NCI-H345 treated with DMSO at 0.1 percent for 48 hours (cell line): ENCODE results near the gene ZNF667.
A peak's percentile ranks its signal among the peaks of the same experiment; 100 is the strongest.

Experiments used
- DNase-seq: peaks from one replicate; lab custom pipeline; 2025; ENCODE audit not compliant: unreplicated experiment; lab: John Stamatoyannopoulos, UW

ZNF667 gene

DNA sequence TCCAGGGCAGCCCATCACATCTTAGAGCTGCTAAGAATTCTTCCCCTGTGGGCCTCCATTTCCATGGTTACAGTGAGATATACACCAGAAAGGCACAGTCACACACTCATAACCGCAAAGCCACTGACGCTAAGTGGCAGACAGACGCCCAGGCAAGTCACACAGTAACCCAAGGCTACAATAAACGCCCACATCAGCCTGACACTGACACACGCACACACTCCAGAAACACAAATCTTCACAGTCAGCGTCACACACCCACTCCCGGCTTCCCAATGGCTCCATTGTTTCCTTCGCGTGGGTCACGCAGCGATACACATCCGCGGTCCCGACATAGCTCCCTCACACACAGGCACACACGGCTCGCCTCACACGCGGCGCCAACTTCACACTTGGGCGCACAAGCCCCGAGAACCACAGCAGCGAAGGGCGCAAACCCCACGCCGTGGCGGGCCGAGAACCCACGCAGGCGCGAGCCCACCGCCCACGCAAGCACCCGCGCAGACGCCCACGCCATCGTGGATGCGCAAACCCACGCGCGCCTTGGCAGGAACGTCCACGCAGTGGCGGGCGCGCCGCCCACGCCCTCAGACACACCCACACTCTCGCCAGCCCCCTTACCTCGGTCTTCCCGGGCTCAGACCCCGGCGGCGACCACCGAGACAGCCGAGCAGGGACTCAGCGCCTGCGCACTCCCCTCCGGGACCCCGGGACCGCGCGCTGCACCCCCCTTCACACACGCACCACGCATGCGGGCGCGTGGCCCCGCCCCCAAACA lies at the start of gene ZNF667:
Gene ZNF667, minus strand, starts transcription at position 695 of the 778 bp plus-strand sequence. CDS start 14,975 bp downstream, outside the sequence.
- no peak for DNase-seq

DNA sequence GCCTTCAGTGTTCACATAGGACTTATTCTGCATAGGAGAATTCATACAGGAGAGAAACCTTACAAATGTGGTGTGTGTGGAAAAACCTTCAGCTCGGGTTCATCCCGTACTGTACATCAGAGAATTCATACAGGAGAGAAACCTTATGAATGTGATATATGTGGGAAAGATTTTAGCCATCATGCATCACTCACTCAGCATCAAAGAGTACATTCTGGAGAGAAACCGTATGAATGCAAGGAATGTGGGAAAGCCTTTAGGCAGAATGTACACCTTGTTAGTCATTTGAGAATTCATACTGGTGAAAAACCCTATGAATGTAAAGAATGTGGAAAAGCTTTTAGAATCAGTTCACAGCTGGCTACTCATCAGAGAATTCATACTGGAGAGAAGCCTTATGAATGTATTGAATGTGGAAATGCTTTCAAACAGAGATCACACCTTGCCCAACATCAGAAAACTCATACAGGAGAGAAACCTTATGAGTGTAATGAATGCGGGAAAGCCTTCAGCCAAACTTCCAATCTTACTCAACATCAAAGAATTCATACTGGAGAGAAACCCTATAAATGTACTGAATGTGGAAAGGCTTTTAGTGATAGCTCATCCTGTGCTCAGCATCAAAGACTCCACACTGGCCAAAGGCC lies 48.2 kb upstream of the ZNF667 start:
- DNase-seq = no peak

DNA sequence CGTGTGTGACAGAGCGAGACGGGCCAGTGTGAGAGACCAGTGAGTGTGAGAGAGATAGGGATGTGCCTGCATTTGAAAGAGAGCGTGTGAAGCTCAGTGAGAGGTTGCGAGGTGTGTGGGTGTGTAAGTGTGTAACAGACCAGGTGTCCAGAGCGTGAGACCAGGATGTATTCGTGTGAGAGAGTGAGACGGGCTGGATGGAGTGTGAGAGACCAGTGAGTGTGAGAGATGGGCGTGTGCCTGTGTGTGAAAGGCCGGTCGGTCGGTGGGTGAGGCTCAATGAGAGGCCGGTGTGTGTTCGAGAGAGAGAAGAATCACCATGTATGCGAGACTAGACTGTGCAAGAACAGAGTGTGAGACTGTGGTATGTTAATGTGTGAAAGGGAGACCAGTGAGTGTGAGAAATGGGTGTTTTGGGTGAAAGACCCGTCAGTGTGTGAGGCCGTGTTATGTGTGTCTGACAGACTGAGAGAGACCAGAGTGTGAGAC lies 31.2 kb upstream of the ZNF667 start:
- no peak for DNase-seq

GRCh38 chr19:56507446-56508289 lies 30.5 kb upstream of the ZNF667 start, which contains the start of gene ZNF471:
Gene ZNF471, plus strand, starts transcription at chr19:56507855. Its CDS starts 3,717 bp downstream, at chr19:56511572.
- DNase-seq = peak; percentile 91

DNA sequence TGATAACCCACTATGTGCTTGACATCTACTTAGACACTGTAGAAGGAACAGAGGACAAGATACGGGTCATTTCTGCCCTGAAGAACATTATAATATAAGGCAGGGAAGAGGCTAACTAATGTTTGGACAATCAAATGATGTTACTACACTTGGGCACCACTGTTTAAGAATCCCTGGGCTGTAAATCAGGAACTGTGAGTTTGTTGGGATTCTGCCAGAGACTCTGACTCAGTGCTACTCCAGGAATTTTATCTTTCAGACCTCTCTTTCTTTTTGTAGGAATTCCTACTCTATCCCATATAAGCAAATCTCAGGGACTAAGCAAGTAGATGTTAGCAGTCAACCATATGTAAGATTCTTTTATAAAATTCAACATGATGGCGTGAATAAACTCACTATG lies 27.4 kb upstream of the ZNF667 start:
- no peak for DNase-seq

DNA sequence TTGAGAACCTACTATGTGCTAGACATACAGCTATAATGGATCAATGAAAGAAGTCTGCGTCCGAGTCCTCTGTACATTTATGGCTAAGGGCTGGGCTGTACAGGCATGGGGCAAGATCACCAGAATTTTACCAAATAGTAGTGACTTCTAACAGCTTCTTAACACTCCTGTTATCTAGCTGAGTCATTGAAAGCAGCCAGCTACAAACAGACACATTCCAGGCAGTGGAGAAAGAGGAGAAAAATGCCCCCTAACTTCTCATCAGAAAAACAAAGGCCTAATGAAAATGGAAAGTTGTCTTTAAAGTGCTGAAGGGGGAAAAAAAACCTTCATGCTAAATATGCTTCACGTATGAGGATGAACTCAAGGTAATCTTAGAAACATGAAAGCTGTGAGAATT lies 14.3 kb upstream of the ZNF667 start:
- DNase-seq = no peak

DNA sequence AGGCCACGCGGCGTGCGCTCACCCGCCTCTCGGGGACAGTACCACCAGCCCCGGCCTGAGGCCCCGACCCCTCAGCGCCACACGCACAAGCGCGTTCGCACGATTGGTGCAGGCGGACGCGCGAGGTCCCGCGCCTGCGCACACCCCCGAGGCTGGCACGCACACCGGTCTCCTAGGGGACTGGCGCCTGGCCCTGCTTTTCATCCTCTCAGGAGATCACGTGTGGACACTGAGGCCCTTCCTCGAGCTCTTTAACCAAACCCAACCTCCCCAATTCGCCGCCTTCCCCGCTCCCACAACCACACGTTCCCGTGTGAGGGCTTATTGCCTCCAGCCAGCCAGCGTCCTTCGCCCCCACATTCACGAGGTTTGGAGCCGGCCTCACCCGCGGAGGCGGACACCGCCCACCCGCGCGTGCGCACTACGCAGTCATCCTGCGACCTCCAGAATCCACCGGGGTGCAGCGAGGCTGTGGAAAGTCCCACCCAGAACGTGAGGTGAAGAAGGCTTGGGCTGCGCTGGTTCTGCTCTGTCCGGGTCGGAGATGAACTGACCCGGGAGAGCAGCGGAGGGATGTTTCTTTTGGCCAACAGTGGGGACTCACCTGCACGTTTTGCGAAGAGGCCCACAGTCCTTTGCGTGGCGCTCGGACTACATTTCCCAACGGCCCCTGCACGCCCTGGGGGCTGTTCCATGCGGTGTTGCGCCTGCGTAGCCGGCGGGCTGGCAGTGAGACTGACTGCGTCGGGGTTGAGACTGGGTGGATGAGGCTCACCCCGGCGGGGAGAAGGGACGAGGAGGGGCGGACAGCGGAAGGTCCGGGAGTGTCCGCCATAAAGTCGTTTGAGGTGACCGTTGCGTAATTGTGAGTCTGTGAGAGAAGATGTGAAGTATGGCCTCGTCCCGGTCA lies 539 bp upstream of the ZNF667 start:
- peak; percentile 62 for DNase-seq

DNA sequence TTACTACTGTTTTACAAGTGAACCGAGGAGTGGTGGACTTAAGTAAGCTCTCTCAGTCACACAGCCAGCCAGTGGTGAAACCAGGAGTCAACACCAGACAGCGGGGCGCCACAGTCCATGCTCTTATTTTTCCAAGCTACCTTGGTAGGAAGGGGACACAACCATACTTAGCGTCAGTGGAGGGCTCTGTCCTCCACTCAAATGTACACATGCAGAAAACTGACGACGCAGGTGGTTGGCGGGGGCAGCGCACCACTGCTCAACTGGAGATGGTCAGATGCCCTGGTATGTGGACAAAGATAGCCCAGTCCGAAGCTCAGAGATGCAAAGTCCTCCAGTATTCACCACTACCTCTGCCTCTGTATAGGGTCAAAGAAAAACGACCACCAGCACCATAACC lies 1.1 kb downstream of the ZNF667 start:
- no peak for DNase-seq

- DNase-seq = no peak
Measured at GRCh38 chr19:56474308-56474707, 2.8 kb downstream of the ZNF667 start.

- no peak for DNase-seq
Measured at GRCh38 chr19:56441206-56441792, 35.8 kb downstream of the ZNF667 start.

GRCh38 chr19:56423985-56424353 lies 53.2 kb downstream of the ZNF667 start:
- no peak for DNase-seq

- no peak for DNase-seq
Measured at GRCh38 chr19:56423276-56423984, 53.7 kb downstream of the ZNF667 start.

DNA sequence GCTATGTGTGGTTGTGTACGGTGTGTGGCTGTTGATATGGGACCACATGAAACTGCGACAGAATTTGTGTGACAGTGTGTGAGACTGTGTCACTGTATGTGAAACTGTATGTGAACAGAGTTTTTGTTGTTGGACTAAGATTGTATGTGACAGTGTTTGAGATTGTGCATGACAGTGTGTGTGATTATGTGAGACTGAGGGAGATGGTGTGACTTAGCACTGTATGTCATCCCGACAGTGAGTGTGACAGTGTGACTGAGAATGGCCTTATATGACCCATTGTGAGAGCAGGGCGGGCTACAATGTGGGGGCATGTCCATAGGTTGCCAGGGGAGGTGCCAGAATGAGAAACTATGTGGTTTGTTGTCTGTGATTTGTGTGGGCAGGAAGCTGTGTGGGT lies 72.1 kb downstream of the ZNF667 start:
- no peak for DNase-seq

- no peak for DNase-seq
Measured at GRCh38 chr19:56404705-56405056, 72.5 kb downstream of the ZNF667 start.

DNA sequence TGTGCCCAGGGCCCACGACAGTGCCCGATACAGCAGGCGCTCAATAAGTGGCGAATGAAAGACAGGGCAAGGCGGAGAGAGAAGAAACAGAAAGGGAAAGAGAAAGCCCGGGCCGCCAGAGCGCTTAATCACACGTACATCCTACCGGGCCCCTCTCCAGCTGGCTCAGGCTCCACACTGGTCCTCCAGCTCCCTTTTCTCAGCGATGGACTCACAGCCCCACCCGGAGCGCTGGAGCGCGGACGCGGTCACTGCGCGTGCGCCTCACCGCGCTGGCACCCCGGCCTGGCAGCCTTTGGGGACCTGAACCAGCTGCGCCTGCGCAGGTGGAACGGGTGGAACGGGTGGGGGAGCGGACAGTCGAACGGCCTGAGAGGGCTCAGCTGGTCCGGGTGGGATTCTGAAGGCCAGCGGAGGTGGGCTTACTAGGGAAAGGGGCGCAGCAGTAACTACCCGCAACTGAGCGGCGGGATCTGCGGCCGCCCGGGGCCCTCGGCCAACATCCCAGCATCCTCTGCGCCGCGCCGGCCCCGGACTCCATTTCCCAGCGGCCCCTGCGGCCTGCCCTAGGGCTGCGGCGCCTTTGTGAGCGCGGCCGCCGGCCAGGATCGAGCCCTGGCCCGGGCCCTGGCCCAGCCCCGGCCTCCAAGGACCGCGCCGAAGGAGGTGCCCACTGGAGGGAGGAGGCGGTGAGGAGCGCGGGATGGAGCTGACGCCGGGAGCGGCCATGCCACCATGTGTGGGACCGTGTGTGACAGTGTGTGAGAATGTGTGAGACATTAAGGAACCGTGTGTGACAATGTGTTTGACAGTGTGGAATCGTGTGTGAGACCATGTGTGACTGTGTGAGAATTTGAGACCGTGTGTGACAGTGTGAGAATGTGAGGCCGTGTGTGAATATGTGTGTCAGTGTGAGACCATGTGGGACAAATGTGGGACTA lies 73.1 kb downstream of the ZNF667 start, which contains the start of gene ZNF583:
Gene ZNF583, plus strand, starts transcription at position 569 of the 941 bp plus-strand sequence. CDS start 2,783 bp downstream, outside the sequence.
- DNase-seq = peak; percentile 15

DNA sequence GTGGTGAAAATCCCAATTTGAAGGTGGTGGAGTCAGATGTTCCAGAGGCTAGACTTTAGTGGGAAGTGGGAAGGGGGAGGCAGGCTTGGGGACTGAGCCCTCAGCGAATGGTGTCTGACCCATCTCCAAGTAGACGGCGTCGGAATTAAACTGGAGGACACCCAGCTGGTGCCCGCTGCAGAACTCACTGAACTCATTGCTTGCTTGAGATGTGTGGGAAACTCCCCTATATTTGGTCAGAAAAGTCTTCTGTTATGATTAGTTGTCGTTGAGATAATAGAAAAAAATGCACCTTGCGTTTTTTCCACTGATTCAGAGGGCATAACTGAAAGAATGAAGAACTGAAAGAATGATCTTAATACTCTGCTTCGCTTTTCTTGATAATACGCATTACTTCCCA lies 73.9 kb downstream of the ZNF667 start:
- no peak for DNase-seq

DNA sequence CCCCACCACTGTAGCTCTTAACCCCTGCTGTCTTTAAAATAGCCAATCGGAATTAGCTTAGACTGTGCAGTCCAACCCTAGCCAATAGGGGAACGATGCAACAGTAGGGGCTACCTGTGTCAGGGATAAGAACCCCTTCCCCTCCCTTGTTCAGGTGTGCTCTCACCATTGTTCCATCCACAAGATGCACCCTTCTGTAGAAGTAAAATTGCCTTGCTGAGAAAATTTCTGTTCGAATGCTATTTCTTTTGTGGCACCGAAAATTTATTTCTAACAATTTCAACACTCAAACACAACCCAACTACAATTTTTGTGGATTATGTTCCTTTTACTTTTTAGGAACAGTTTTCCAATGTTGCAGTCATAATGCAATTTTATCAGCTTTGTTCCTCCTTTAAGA lies 76.7 kb downstream of the ZNF667 start:
- DNase-seq = no peak

DNA sequence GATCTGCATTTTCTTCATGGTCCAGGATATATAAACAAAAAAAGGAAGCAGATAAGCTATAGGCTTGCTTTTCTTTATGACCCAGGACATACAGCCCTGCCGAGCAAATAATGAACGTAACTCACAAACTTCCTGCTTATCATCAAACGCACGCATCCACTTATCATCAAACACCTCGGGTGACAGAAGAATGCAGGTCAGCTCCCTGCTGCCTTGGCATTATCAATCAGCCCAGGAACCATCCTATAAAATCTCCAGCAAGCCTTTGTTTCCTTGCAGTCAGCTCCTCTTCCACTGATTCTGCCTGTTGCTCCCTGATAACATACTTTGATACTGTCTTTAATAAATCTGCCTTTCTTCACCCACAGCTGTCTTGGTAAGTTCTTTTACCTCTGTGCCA lies 78.3 kb downstream of the ZNF667 start:
- no peak for DNase-seq
